ENCODE data around the gene TGFBRAP1.
A peak's percentile ranks its signal among the peaks of the same experiment; 100 is the strongest.

The TGFBRAP1 gene

GRCh38 chr2:105235388-105236059 is 94.0 kb downstream of the TGFBRAP1 start:
- peak; percentile 79 for DNase-seq

- no peak for DNase-seq
These were observed 98.3 kb downstream of the TGFBRAP1 start for GRCh38 chr2:105231232-105231619.

GRCh38 chr2:105224444-105224843 is 105.1 kb downstream of the TGFBRAP1 start:
- DNase-seq: no peak

- no peak for DNase-seq
These were observed 108.9 kb downstream of the TGFBRAP1 start for GRCh38 chr2:105220604-105221003.

GRCh38 chr2:105215586-105216192 is 113.8 kb downstream of the TGFBRAP1 start:
- no peak for DNase-seq

Measured in fibroblast of skin of right biceps (primary cell).